Parathyroid adenoma (tissue), 2 donors: Measurements from ENCODE around the gene CFAP299.

Experiments used
- H2AFZ ChIP-seq: fragments of 300-600 bp; sonication (generic); one replicate; pipeline ENCODE4 v1.7.0; 2017; ENCODE audit warnings: antibody characterized with exemption, mild to moderate bottlenecking
- H3K27ac ChIP-seq: fragments of 300-600 bp; sonication (generic); one replicate; pipeline ENCODE4 v1.7.0; 2017
- H3K27me3 ChIP-seq: fragments of 300-600 bp; sonication (generic); one replicate; pipeline ENCODE4 v1.7.0; 2017; ENCODE audit warnings: low read length; ENCODE audit not compliant: control insufficient read depth, insufficient read depth
- H3K36me3 ChIP-seq: fragments of 300-600 bp; sonication (generic); one replicate; pipeline ENCODE4 v1.7.0; 2017; ENCODE audit warnings: low read length; ENCODE audit not compliant: control insufficient read depth, insufficient read depth
- H3K4me1 ChIP-seq: fragments of 300-600 bp; sonication (generic); one replicate; pipeline ENCODE4 v1.7.0; 2017; ENCODE audit warnings: control low read depth
- H3K4me2 ChIP-seq: fragments of 300-600 bp; sonication (generic); one replicate; pipeline ENCODE4 v1.7.0; 2017; ENCODE audit warnings: low read length
- H3K4me3 ChIP-seq: fragments of 300-600 bp; sonication (generic); one replicate; pipeline ENCODE4 v1.7.0; 2017; ENCODE audit warnings: low read depth, low read length
- H3K79me2 ChIP-seq: fragments of 300-600 bp; sonication (generic); one replicate; pipeline ENCODE4 v1.7.0; 2017; ENCODE audit warnings: control low read depth
- H3K9ac ChIP-seq: fragments of 300-600 bp; sonication (generic); one replicate; pipeline ENCODE4 v1.7.0; 2017; ENCODE audit warnings: mild to moderate bottlenecking
- H3K9me3 ChIP-seq: fragments of 300-600 bp; sonication (generic); one replicate; pipeline ENCODE4 v1.7.0; 2017; ENCODE audit warnings: low read length; ENCODE audit not compliant: control insufficient read depth
- CTCF ChIP-seq: fragments of 300-600 bp; sonication (generic); IDR thresholded peaks from one replicate; pipeline ENCODE4 v1.7.0; 2017; ENCODE audit warnings: antibody characterized with exemption, mild to moderate bottlenecking
- donor health status: primary hyperparathyroidism.

CFAP299 gene

GRCh38 chr4:80295826-80296225 lies 39.7 kb upstream of the CFAP299 start:
- H3K4me2 ChIP-seq = no peak overlapping the region
- no peaks in the 10 kb centered on the region for H3K79me2 ChIP-seq
- H3K27ac ChIP-seq = no peak overlapping the region
- H2AFZ ChIP-seq = no peak overlapping the region
- no peaks in the 10 kb centered on the region for H3K36me3 ChIP-seq
- no peaks in the 10 kb centered on the region for H3K27me3 ChIP-seq
- no peaks in the 10 kb centered on the region for H3K4me1 ChIP-seq
- H3K9ac ChIP-seq = no peak overlapping the region
- no peak overlapping the region for H3K4me3 ChIP-seq
- no peak for TF ChIP-seq CTCF
- no peaks in the 10 kb centered on the region for H3K9me3 ChIP-seq

- no peak for TF ChIP-seq CTCF
- H3K27me3 ChIP-seq = no peaks in the 10 kb centered on the region
- no peak overlapping the region for H2AFZ ChIP-seq
- no peak overlapping the region for H3K27ac ChIP-seq
- no peak overlapping the region for H3K9ac ChIP-seq
- no peaks in the 10 kb centered on the region for H3K9me3 ChIP-seq
- no peak overlapping the region for H3K4me2 ChIP-seq
- H3K4me1 ChIP-seq = no peaks in the 10 kb centered on the region
- no peaks in the 10 kb centered on the region for H3K79me2 ChIP-seq
- no peak overlapping the region for H3K4me3 ChIP-seq
- H3K36me3 ChIP-seq = no peaks in the 10 kb centered on the region
These were observed 33.6 kb upstream of the CFAP299 start for GRCh38 chr4:80301884-80302283.

- no peaks in the 10 kb centered on the region for H3K9me3 ChIP-seq
- no peak overlapping the region for H3K9ac ChIP-seq
- H3K27ac ChIP-seq = no peak overlapping the region
- no peaks in the 10 kb centered on the region for H3K27me3 ChIP-seq
- no peak overlapping the region for H2AFZ ChIP-seq
- no peak overlapping the region for H3K4me3 ChIP-seq
- H3K36me3 ChIP-seq = no peaks in the 10 kb centered on the region
- no peaks in the 10 kb centered on the region for H3K4me1 ChIP-seq
- no peak overlapping the region for H3K4me2 ChIP-seq
- no peaks in the 10 kb centered on the region for H3K79me2 ChIP-seq
- TF ChIP-seq CTCF = no peak
These were observed 32.8 kb upstream of the CFAP299 start for GRCh38 chr4:80302616-80303223.

DNA sequence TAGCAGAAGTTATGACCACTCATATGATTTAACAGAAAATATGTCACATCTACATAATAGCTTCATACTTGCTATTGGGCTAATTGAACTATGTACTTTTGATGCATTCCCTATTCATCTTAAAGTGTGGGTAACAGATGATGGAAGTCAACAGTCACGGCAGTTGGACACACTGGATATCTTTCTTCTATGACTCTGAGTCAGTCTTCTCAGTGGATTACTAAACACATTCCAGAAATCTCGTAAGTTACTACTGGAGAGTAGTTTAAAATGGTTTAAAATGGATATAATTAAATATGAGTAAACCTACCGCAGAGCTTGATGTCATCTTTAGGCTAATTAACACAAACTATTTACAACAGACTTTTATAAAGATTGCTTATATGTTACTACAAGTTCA lies 30.1 kb upstream of the CFAP299 start:
- no peak overlapping the region for H2AFZ ChIP-seq
- no peak overlapping the region for H3K4me3 ChIP-seq
- no peak overlapping the region for H3K9ac ChIP-seq
- TF ChIP-seq CTCF = no peak
- H3K27me3 ChIP-seq = no peaks in the 10 kb centered on the region
- no peaks in the 10 kb centered on the region for H3K9me3 ChIP-seq
- no peaks in the 10 kb centered on the region for H3K4me1 ChIP-seq
- H3K36me3 ChIP-seq = no peaks in the 10 kb centered on the region
- H3K4me2 ChIP-seq = no peak overlapping the region
- H3K79me2 ChIP-seq = no peaks in the 10 kb centered on the region
- no peak overlapping the region for H3K27ac ChIP-seq

GRCh38 chr4:80306260-80306659 lies 29.3 kb upstream of the CFAP299 start:
- TF ChIP-seq CTCF = no peak
- Histone ChIP-seq H3K79me2 (no peaks in the 10 kb centered on the region), H3K4me3 (no peak overlapping the region), H3K36me3 (no peaks in the 10 kb centered on the region), H3K9me3 (no peaks in the 10 kb centered on the region), H3K9ac (no peak overlapping the region), H3K4me2 (no peak overlapping the region), H2AFZ (no peak overlapping the region), H3K4me1 (no peaks in the 10 kb centered on the region), H3K27me3 (no peaks in the 10 kb centered on the region), H3K27ac (no peak overlapping the region)
